Endothelial cell of umbilical vein (primary cell): Measurements from ENCODE around the gene MLNR. TPM values are rescaled to one million over a fixed set of nuclear protein-coding genes. Genes with fewer than 3 reads are reported as not detected.

Experiments
- BruUV-seq: library from RNA; stranded (reverse); fragments of 400-500 nt; replicated peaks from 2 replicates; lab custom pipeline; 2021; lab: Mats Ljungman, UMichigan
- CTCF ChIA-PET: fragments of 300-600, 350-600 bp; sonication (Branson Sonifier 250); formaldehyde crosslinking; loops from one replicate; lab custom pipeline; 2021; ENCODE audit warnings: antibody characterized with exemption, inconsistent platforms; lab: Charles Lee
- POLR2A ChIA-PET: fragments of 300-600, 350-600 bp; sonication (Branson Sonifier 250); formaldehyde crosslinking; loops from one replicate; lab custom pipeline; 2021; ENCODE audit warnings: antibody characterized with exemption, inconsistent platforms; lab: Charles Lee
- DNase-seq: peaks from one replicate; pipeline ENCODE4 v3.0.0-alpha.2; 2011; ENCODE audit warnings: low read depth, low spot score
- FAIRE-seq: peaks from 2 replicates; lab custom pipeline; 2011; peaks lifted over from hg19 to GRCh38; lab: Jason Lieb, UNC
- H2AFZ ChIP-seq: 2 replicates; pipeline ENCODE4 v1.6.0; 2012; ENCODE audit warnings: low read depth, low read length, control low read depth, inconsistent platforms
- H3K27ac ChIP-seq: 2 replicates; pipeline ENCODE4 v1.5.1; 2011; ENCODE audit warnings: low read depth, mild to moderate bottlenecking, control low read depth, low read length, moderate library complexity; ENCODE audit not compliant: insufficient read depth
- H3K27me3 ChIP-seq, 2 experiments: 2 replicates each; pipeline versions ENCODE4 v1.6.0 to v1.6.1; 2011; ENCODE audit warnings: low read length in 2 of 2, mixed read lengths in 1 of 2; ENCODE audit not compliant: control insufficient read depth in 2 of 2, insufficient read depth in 2 of 2
- H3K36me3 ChIP-seq, 2 experiments: 2 replicates in 1 of 2; 3 replicates in 1 of 2; pipeline ENCODE4 v1.5.1; 2011; ENCODE audit warnings: low read length in 2 of 2, mild to moderate bottlenecking in 1 of 2, moderate library complexity in 1 of 2; ENCODE audit not compliant: control insufficient read depth in 2 of 2, insufficient read depth in 2 of 2; ENCODE audit errors: extremely low read depth in 1 of 2
- H3K4me1 ChIP-seq: 3 replicates; pipeline ENCODE4 v1.5.1; 2011; ENCODE audit warnings: mild to moderate bottlenecking, low read length; ENCODE audit not compliant: control insufficient read depth, insufficient read depth; ENCODE audit errors: extremely low read depth
- H3K4me2 ChIP-seq: 2 replicates; pipeline ENCODE4 v1.6.1; 2011; ENCODE audit warnings: low read length, control low read depth, mixed read lengths; ENCODE audit not compliant: insufficient read depth
- H3K4me3 ChIP-seq, 3 experiments: fragments of 200-600 bp in 1 of 3; sonication (generic), shearing (Covaris generic) in 1 of 3; replicated peaks in 1 of 3; 2 replicates each; pipeline ENCODE4 v1.5.1; 2011 to 2016; ENCODE audit warnings: control low read depth in 3 of 3, low read length in 3 of 3, mild to moderate bottlenecking in 2 of 3, inconsistent platforms in 1 of 3, low read depth in 1 of 3, moderate library complexity in 1 of 3; ENCODE audit not compliant: insufficient read depth in 1 of 3
- H3K79me2 ChIP-seq: 2 replicates; pipeline ENCODE4 v1.6.0; 2012; ENCODE audit warnings: low read length, inconsistent platforms; ENCODE audit not compliant: control insufficient read depth, insufficient read depth
- H3K9ac ChIP-seq: replicated peaks from 2 replicates; pipeline ENCODE3; 2011; ENCODE audit warnings: low read length, control low read depth; ENCODE audit not compliant: insufficient read depth; ENCODE audit errors: extremely low read depth
- H3K9me1 ChIP-seq: replicated peaks from 3 replicates; pipeline ENCODE4 v1.6.0; 2011; ENCODE audit warnings: mild to moderate bottlenecking, low read length; ENCODE audit not compliant: control insufficient read depth, insufficient read depth; ENCODE audit errors: extremely low read depth
- H3K9me3 ChIP-seq: replicated peaks from 2 replicates; pipeline ENCODE4 v1.5.1; 2012; ENCODE audit warnings: low read length, inconsistent platforms; ENCODE audit not compliant: control insufficient read depth, insufficient read depth
- H4K20me1 ChIP-seq: replicated peaks from 2 replicates; pipeline ENCODE3; 2011; ENCODE audit warnings: mild to moderate bottlenecking, low read length; ENCODE audit not compliant: control insufficient read depth, insufficient read depth; ENCODE audit errors: extremely low read depth
- EZH2 ChIP-seq: IDR thresholded peaks from 2 replicates; pipeline ENCODE4 v1.6.1; 2012; ENCODE audit warnings: borderline replicate concordance, low read depth, mild to moderate bottlenecking, moderate library complexity, low read length, inconsistent platforms; ENCODE audit not compliant: severe bottlenecking
- FOS ChIP-seq: IDR thresholded peaks from 2 replicates; pipeline ENCODE4 v1.6.1; 2011; ENCODE audit warnings: mild to moderate bottlenecking, low read length, moderate library complexity, borderline replicate concordance; ENCODE audit not compliant: insufficient read depth
- GATA2 ChIP-seq: IDR thresholded peaks from 2 replicates; pipeline ENCODE4 v1.7.0; 2011; ENCODE audit warnings: low read depth, mild to moderate bottlenecking, moderate library complexity, mixed read lengths, low read length; ENCODE audit not compliant: insufficient read length, insufficient read depth
- JUN ChIP-seq: IDR thresholded peaks from 2 replicates; pipeline ENCODE4 v1.6.1; 2011; ENCODE audit warnings: borderline replicate concordance, low read depth; ENCODE audit not compliant: insufficient read length, insufficient read depth
- MYC ChIP-seq: IDR thresholded peaks from one replicate; pipeline ENCODE4 v1.6.1; 2011; ENCODE audit warnings: mild to moderate bottlenecking, low read depth, low read length
- POLR2A ChIP-seq: IDR thresholded peaks from 2 replicates; pipeline ENCODE4 v1.6.1; 2012; ENCODE audit warnings: low read depth, mild to moderate bottlenecking, control low read depth, low read length
- POLR2AphosphoS5 ChIP-seq: IDR thresholded peaks from 2 replicates; pipeline ENCODE4 v1.6.1; 2012; ENCODE audit warnings: low read depth, mild to moderate bottlenecking, control low read depth, low read length, moderate library complexity; ENCODE audit not compliant: insufficient read depth
- dilution Hi-C: fragments of 300-500 bp; cut with MboI; formaldehyde crosslinking; loops from one replicate; pipeline ENCODE4 v1.15.0; 2019; ENCODE audit warnings: low sequenced_read_pairs; ENCODE audit not compliant: extremely low pct_ligation_motif_present
- intact Hi-C: fragments of 100-400 bp; cut with micrococcal nuclease; formaldehyde crosslinking; loops from one replicate; pipeline ENCODE4 v1.10.0; 2022
- polyA plus RNA-seq, 4 experiments: library from polyadenylated mRNA; depleted of rRNA in 3 of 4; stranded (reverse) in 3 of 4; unstranded in 1 of 4; fragments of >200 nt; gene quantifications; 2 replicates each; pipeline versions ENCODE4 v1.2.1 to v1.2.3, GENCODE V29; 2011 to 2012; ENCODE audit warnings: missing spikeins in 1 of 4
- total RNA-seq: library from RNA; stranded (reverse); gene quantifications from 2 replicates; pipeline ENCODE4 v1.2.3, GENCODE V29; 2021
- TF ChIP-seq, protein P1 (sequence below): IDR thresholded peaks from 2 replicates; pipeline ENCODE4 v1.6.1; 2011; ENCODE audit not compliant: insufficient read depth, insufficient read length
- TF ChIP-seq, protein P2 (sequence below), 2 donors: IDR thresholded peaks; 1 replicate in 1 of 2; 2 replicates in 1 of 2; pipeline ENCODE4 v1.5.1; 2011; ENCODE audit warnings: low read length in 2 of 2, mild to moderate bottlenecking in 2 of 2, moderate library complexity in 2 of 2, control low read depth in 1 of 2, inconsistent platforms in 1 of 2, low read depth in 1 of 2; ENCODE audit not compliant: insufficient read depth in 1 of 2; ENCODE audit errors: extremely low read depth in 1 of 2

MLNR gene
- total and polyA plus RNA-seq, 2 donors (not counting 3 experiments of a cell fraction or from before 2014, with no cell fraction given): not detected

DNA sequence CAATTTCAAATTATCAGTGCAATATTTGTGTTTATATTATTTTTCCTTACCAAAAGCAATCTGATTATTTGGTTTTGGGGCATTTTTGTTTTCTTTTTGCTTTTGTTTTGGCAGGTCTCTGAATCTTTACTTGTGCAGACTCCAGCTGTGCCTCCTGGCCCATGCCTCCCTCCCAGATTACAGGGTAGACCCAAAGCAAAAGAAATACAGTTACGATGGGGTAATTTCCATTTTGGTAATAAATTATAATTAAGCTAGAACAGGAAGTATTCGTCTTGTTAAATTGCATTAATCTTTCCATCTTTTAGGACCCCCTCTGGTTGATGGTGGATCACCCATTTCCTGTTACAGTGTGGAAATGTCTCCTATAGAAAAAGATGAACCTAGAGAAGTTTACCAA, 29.2 kb upstream of the MLNR start:
- Histone ChIP-seq H3K4me2 (no peak overlapping the region), H3K4me3 (no peak overlapping the region), H3K4me1 (no peaks in the 10 kb centered on the region), H3K27me3 (no peaks in the 10 kb centered on the region), H3K27ac (no peak overlapping the region), H3K9ac (no peak overlapping the region), H3K9me1 (no peaks in the 10 kb centered on the region), H4K20me1 (no peaks in the 10 kb centered on the region), H3K36me3 (peaks cover 5 to 29% of the 10 kb centered on the region in 2 experiments), H2AFZ (no peak overlapping the region), H3K9me3 (no peaks in the 10 kb centered on the region), H3K79me2 (no peaks in the 10 kb centered on the region)
- dilution Hi-C loops (no loop called here), intact Hi-C loops (no loop called here)
- ChIA-PET CTCF (no interaction called here), POLR2A (no interaction called here)
- no peak for DNase-seq
- BruUV-seq: no TSS peak
- FAIRE-seq: no peak
- TF ChIP-seq POLR2AphosphoS5: no peak
- TF ChIP-seq MYC: no peak
- TF ChIP-seq POLR2A: no peak
- TF ChIP-seq FOS: no peak

DNA sequence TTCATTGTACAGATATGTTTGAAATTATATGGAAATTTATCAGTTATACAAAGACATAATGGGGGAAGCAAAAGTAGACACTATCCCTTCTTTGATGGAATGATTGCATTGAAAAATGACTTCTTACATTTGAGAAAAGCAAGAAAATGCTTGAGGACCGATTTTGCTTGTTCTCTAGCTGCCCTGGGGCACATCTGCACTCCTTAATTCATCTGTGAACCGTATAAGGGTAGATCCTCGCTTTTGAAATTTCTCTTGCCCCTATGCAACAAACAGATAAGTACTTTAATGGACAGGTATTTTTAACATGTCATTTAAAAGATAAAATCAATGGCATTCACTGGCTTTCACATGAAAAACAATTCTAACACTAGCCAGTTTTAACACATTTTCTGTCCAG, 13.5 kb upstream of the MLNR start:
- no peaks in the 10 kb centered on the region for H3K9me1 ChIP-seq
- H3K27ac ChIP-seq: no peak overlapping the region
- no peaks in the 10 kb centered on the region for H4K20me1 ChIP-seq
- H3K36me3 ChIP-seq: peaks cover 10 to 20% of the 10 kb centered on the region in 2 experiments
- no peaks in the 10 kb centered on the region for H3K4me1 ChIP-seq
- FAIRE-seq (no peak), DNase-seq (no peak)
- no peak overlapping the region for H2AFZ ChIP-seq
- no peak overlapping the region for H3K4me3 ChIP-seq
- H3K9ac ChIP-seq: no peak overlapping the region
- intact Hi-C loops: no loop called here
- TF ChIP-seq, protein P1, sequence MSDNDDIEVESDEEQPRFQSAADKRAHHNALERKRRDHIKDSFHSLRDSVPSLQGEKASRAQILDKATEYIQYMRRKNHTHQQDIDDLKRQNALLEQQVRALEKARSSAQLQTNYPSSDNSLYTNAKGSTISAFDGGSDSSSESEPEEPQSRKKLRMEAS: no peak
- TF ChIP-seq EZH2 (no peak), POLR2A (no peak), MYC (no peak), POLR2AphosphoS5 (no peak), GATA2 (no peak), JUN (no peak), FOS (no peak)
- TF ChIP-seq, protein P2, sequence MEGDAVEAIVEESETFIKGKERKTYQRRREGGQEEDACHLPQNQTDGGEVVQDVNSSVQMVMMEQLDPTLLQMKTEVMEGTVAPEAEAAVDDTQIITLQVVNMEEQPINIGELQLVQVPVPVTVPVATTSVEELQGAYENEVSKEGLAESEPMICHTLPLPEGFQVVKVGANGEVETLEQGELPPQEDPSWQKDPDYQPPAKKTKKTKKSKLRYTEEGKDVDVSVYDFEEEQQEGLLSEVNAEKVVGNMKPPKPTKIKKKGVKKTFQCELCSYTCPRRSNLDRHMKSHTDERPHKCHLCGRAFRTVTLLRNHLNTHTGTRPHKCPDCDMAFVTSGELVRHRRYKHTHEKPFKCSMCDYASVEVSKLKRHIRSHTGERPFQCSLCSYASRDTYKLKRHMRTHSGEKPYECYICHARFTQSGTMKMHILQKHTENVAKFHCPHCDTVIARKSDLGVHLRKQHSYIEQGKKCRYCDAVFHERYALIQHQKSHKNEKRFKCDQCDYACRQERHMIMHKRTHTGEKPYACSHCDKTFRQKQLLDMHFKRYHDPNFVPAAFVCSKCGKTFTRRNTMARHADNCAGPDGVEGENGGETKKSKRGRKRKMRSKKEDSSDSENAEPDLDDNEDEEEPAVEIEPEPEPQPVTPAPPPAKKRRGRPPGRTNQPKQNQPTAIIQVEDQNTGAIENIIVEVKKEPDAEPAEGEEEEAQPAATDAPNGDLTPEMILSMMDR (IDR thresholded peaks at IDR 0.05; ENCODE audit: extremely low read depth in 1 of 2, insufficient read depth in 1 of 2, low read depth in 1 of 2, low read length in 2 of 2): no peak
- dilution Hi-C loops: no loop called here
- no peak overlapping the region for H3K4me2 ChIP-seq
- ChIA-PET CTCF (no interaction called here), POLR2A (no interaction called here)
- H3K9me3 ChIP-seq: no peaks in the 10 kb centered on the region
- no peaks in the 10 kb centered on the region for H3K79me2 ChIP-seq
- H3K27me3 ChIP-seq: no peaks in the 10 kb centered on the region
- BruUV-seq: no TSS peak
